NCI-H1436 (cell line): ENCODE results near the gene MRPS18A.
"Not testable (repeated sequence)": the region's sequence is repeated elsewhere in the genome, so short reads cannot be mapped to it uniquely, and the experiment has no call there.

Experiments
- DNase-seq: peaks from one replicate; lab custom pipeline; 2025; lab: John Stamatoyannopoulos, UW

Gene MRPS18A

GRCh38 chr6:43670623-43670986, 17.0 kb downstream of the MRPS18A start:
- DNase-seq: no peak

GRCh38 chr6:43669922-43670622, 17.5 kb downstream of the MRPS18A start:
- no peak for DNase-seq

- no peak for DNase-seq
Measured at GRCh38 chr6:43669050-43669921, 18.3 kb downstream of the MRPS18A start.

GRCh38 chr6:43668151-43669028, 19.2 kb downstream of the MRPS18A start:
- peak; percentile 72 for DNase-seq

GRCh38 chr6:43667245-43668150, 20.1 kb downstream of the MRPS18A start:
- peak; percentile 71 for DNase-seq

- no peak for DNase-seq
Measured at GRCh38 chr6:43666196-43666920, 21.2 kb downstream of the MRPS18A start.

- DNase-seq: no peak
Measured at GRCh38 chr6:43665376-43665775, 22.2 kb downstream of the MRPS18A start.

GRCh38 chr6:43662948-43663347, 24.6 kb downstream of the MRPS18A start:
- DNase-seq: not testable (repeated sequence)

- DNase-seq: no peak
Measured at GRCh38 chr6:43658161-43658560, 29.4 kb downstream of the MRPS18A start.

- no peak for DNase-seq
Measured at GRCh38 chr6:43657221-43657802, 30.3 kb downstream of the MRPS18A start.

- DNase-seq: not testable (repeated sequence)
Measured at GRCh38 chr6:43652822-43653221, 34.8 kb downstream of the MRPS18A start.

GRCh38 chr6:43648248-43648647, 39.3 kb downstream of the MRPS18A start:
- no peak for DNase-seq

- DNase-seq: no peak
Measured at GRCh38 chr6:43647613-43648012, 40.0 kb downstream of the MRPS18A start.

- no peak for DNase-seq
Measured at GRCh38 chr6:43645613-43645964, 42.0 kb downstream of the MRPS18A start.

- DNase-seq: no peak
Measured at GRCh38 chr6:43644940-43645612, 42.5 kb downstream of the MRPS18A start, which contains the start of gene RSPH9. Gene RSPH9 (plus strand): TSS chr6:43645036. CDS start chr6:43645099, 63 bp downstream.

- no peak for DNase-seq
Measured at GRCh38 chr6:43639984-43640800, 47.4 kb downstream of the MRPS18A start.

GRCh38 chr6:43636308-43636659, 51.3 kb downstream of the MRPS18A start:
- DNase-seq: no peak

GRCh38 chr6:43635387-43636307, 51.9 kb downstream of the MRPS18A start, which contains the start of gene MAD2L1BP:
Gene MAD2L1BP (plus strand): TSS chr6:43635840. CDS start chr6:43635876, 36 bp downstream.
- DNase-seq: peak; percentile 89
